Calu3 (cell line): ENCODE results near the gene GABPA. TPM values are rescaled to one million over a fixed set of nuclear protein-coding genes. Genes with fewer than 3 reads are reported as not detected.
"Not testable (repeated sequence)": the region's sequence is repeated elsewhere in the genome, so short reads cannot be mapped to it uniquely, and the experiment has no call there.

Source experiments
- BruUV-seq: library from RNA; stranded (reverse); fragments of 400-500 nt; replicated peaks from 2 replicates; lab custom pipeline; 2021; lab: Mats Ljungman, UMichigan
- CTCF ChIA-PET: fragments of 300-600 bp; sonication (Branson Sonifier 250); formaldehyde crosslinking; loops from one replicate; lab custom pipeline; 2022; ENCODE audit warnings: antibody characterized with exemption; lab: Charles Lee
- DNase-seq: peaks from one replicate; pipeline ENCODE4 v3.0.0; 2022
- H3K27ac Mint-ChIP-seq: one replicate; pipeline ENCODE4 v1.8.0; 2022; ENCODE audit warnings: mixed read lengths; ENCODE audit not compliant: unreplicated experiment
- H3K27me3 Mint-ChIP-seq: one replicate; pipeline ENCODE4 v1.8.0; 2022; ENCODE audit warnings: mixed read lengths; ENCODE audit not compliant: unreplicated experiment
- H3K36me3 Mint-ChIP-seq: one replicate; pipeline ENCODE4 v1.8.0; 2022; ENCODE audit warnings: mild to moderate bottlenecking, moderate library complexity, mixed read lengths; ENCODE audit not compliant: insufficient read depth, unreplicated experiment
- H3K4me1 Mint-ChIP-seq: one replicate; pipeline ENCODE4 v1.8.0; 2022; ENCODE audit warnings: mild to moderate bottlenecking, low read depth, mixed read lengths; ENCODE audit not compliant: unreplicated experiment
- H3K4me3 Mint-ChIP-seq: one replicate; pipeline ENCODE4 v1.8.0; 2022; ENCODE audit warnings: mild to moderate bottlenecking, low read depth, moderate library complexity, mixed read lengths; ENCODE audit not compliant: unreplicated experiment
- H3K9me3 Mint-ChIP-seq: one replicate; pipeline ENCODE4 v1.8.0; 2022; ENCODE audit warnings: low read depth, mixed read lengths; ENCODE audit not compliant: unreplicated experiment
- intact Hi-C: fragments of 100-400 bp; cut with micrococcal nuclease; formaldehyde crosslinking; loops from one replicate; pipeline ENCODE4 v1.10.0; 2022; ENCODE audit not compliant: unreplicated experiment
- total RNA-seq: library from RNA; stranded (reverse); gene quantifications from 2 replicates; pipeline ENCODE4 v1.2.3, GENCODE V29; 2022
- TF ChIP-seq, protein P1 (sequence below): fragments of 200-600 bp; IDR thresholded peaks from one replicate; pipeline ENCODE4 v1.8.0; 2022; ENCODE audit warnings: antibody characterized with exemption; ENCODE audit not compliant: unreplicated experiment

GABPA gene
- total RNA-seq, 1 experiment from 2014 or later = 10.3 TPM

DNA sequence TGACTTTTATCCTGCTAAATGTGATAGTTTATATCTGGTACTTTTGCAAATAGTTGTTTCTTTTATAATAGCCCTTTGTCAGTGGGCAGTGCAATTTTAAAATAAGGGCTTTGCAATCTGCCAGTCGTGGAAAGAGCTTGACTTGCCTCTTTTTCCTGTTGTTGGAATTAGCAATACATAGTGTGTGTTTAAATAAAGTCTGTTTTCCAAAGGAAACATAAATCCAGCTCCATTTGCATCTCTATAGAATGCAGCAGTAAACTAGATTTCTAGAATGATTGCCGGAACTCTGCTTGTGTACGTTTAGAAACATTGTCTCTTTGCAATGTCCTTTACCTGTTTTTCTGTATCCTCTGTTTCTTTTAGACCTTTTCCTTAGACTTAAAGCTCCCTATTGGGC is 33.1 kb downstream of the GABPA start:
- Mint-ChIP-seq H3K27me3 (no peaks in the 10 kb centered on the region), H3K4me1 (no peaks in the 10 kb centered on the region), H3K9me3 (no peaks in the 10 kb centered on the region), H3K27ac (no peak overlapping the region), H3K36me3 (peaks cover 7% of the 10 kb centered on the region), H3K4me3 (no peak overlapping the region)
- TF ChIP-seq, protein P1, sequence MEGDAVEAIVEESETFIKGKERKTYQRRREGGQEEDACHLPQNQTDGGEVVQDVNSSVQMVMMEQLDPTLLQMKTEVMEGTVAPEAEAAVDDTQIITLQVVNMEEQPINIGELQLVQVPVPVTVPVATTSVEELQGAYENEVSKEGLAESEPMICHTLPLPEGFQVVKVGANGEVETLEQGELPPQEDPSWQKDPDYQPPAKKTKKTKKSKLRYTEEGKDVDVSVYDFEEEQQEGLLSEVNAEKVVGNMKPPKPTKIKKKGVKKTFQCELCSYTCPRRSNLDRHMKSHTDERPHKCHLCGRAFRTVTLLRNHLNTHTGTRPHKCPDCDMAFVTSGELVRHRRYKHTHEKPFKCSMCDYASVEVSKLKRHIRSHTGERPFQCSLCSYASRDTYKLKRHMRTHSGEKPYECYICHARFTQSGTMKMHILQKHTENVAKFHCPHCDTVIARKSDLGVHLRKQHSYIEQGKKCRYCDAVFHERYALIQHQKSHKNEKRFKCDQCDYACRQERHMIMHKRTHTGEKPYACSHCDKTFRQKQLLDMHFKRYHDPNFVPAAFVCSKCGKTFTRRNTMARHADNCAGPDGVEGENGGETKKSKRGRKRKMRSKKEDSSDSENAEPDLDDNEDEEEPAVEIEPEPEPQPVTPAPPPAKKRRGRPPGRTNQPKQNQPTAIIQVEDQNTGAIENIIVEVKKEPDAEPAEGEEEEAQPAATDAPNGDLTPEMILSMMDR = no peak
- DNase-seq = no peak
- intact Hi-C loops = no loop called here
- CTCF ChIA-PET = no interaction called here
- BruUV-seq = no TSS peak

DNA sequence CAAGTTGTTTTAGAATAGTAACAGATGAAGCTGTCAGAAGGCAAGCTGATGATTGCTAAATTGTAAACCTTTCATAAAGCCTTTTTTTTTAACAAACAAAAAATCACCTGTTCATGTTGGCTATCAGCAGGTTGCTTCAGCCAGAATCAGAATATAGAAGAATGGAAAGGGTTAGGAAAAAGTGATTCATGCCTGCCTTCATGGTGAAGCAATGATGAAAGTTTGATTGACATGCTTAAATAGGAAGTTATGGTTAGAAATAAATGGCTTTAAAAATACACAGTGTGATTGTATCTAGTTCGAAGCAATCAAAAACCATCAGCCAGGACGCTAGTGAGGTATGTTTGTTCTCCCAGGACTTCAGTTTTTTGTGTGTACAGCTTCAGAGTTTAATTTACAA is 37.9 kb downstream of the GABPA start:
- Mint-ChIP-seq H3K4me1 (no peaks in the 10 kb centered on the region), H3K27me3 (no peaks in the 10 kb centered on the region), H3K36me3 (no peaks in the 10 kb centered on the region), H3K9me3 (no peaks in the 10 kb centered on the region), H3K27ac (no peak overlapping the region), H3K4me3 (no peak overlapping the region)
- CTCF ChIA-PET = no interaction called here
- no TSS peak for BruUV-seq
- TF ChIP-seq, protein P1 = no peak
- no peak for DNase-seq
- intact Hi-C loops = no loop called here

DNA sequence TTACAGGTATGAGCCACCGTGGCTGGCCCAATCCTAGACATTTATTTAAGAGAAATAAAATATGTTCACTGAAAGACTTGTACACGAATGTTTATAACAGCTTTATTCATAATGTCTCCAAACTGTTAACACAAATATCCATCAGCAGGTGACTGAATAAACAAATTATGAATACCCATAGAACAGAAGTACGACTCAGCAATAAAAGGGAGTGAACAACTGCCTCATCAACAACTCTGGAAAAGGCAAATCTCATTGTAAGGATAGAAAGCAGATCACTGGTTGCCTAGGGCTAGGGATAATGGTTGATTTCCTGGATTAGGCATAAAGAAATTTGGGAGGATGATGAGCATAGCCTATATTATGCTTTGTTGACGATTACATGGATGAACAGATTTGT is 41.7 kb downstream of the GABPA start:
- intact Hi-C loops = no loop called here
- H3K4me3 Mint-ChIP-seq = no peak overlapping the region
- H3K36me3 Mint-ChIP-seq = no peaks in the 10 kb centered on the region
- no peaks in the 10 kb centered on the region for H3K4me1 Mint-ChIP-seq
- no peak for DNase-seq
- no peaks in the 10 kb centered on the region for H3K9me3 Mint-ChIP-seq
- TF ChIP-seq, protein P1 = no peak
- BruUV-seq = no TSS peak
- H3K27me3 Mint-ChIP-seq = no peaks in the 10 kb centered on the region
- H3K27ac Mint-ChIP-seq = no peak overlapping the region
- CTCF ChIA-PET = no interaction called here

DNA sequence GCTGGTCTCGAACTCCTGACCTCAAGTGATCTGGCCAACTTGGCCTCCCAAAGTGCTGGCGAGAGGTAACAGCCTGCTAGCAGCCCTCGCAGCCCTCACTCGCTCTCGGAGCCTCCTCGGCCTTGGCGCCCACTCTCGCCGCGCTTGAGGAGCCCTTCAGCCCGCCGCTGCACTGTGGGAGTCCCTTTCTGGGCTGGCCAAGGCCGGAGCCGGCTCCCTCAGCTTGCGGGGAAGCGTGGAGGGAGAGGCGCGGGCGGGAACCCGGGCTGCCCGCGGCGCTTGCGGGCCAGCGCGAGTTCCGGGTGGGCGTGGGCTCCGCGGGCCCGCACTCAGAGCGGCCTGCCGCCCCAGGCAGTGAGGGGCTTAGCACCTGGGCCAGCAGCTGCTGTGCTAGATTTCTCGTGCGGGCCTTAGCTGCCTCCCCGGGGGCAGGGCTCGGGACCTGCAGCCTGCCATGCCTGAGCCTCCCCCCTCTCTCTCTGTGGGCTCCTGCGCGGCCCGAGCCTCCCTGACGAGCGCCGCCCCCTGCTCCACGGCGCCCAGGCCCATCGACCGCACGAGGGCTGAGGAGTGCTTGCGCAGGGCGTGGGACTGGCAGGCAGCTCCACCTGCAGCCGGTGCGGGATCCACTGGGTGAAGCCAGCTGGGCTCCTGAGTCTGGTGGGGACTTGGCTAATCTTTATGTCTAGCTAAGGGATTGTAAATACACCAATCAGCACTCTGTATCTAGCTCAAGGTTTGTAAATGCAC is 43.5 kb downstream of the GABPA start:
- BruUV-seq = not testable (repeated sequence)

DNA sequence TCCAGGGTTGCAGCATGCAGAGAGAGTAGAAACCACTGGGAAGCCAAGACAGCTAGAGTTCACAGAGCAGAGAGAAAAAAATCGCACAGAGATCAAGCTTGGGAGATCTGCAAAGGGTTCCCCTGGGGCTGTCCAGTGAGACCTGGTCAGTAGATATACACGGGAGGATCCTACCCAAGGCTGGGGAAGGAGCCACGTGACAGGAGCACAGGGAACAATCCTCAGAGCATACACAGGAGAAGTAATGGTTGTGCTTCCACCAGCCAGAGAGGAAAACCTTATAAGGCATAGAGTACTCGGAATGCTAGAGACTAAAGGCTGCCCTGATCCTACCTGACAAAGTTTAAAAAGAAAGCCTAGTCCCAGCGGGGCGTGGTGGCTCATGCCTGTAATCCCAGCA is 53.9 kb downstream of the GABPA start:
- CTCF ChIA-PET = interaction anchor here (0.8 kb wide), 1 partner anchor 486 kb away, joined by 4 read pairs; no protein-coding TSS in a partner anchor
- no peak overlapping the region for H3K27ac Mint-ChIP-seq
- H3K4me1 Mint-ChIP-seq = no peaks in the 10 kb centered on the region
- intact Hi-C loops = no loop called here
- TF ChIP-seq, protein P1 = no peak
- DNase-seq = no peak
- H3K36me3 Mint-ChIP-seq = no peaks in the 10 kb centered on the region
- no TSS peak for BruUV-seq
- peaks cover 15% of the 10 kb centered on the region for H3K27me3 Mint-ChIP-seq
- no peak overlapping the region for H3K4me3 Mint-ChIP-seq
- H3K9me3 Mint-ChIP-seq = no peaks in the 10 kb centered on the region

More for the DNA sequence above, 43.5 kb downstream of the GABPA start:
- H3K9me3 Mint-ChIP-seq, H3K4me1 Mint-ChIP-seq, H3K27me3 Mint-ChIP-seq, DNase-seq, CTCF ChIA-PET, intact Hi-C loops, H3K27ac Mint-ChIP-seq, H3K4me3 Mint-ChIP-seq, H3K36me3 Mint-ChIP-seq: not testable (repeated sequence)
